GM18907 (cell line): ENCODE results near the gene PPL.

Experiments
- ATAC-seq: cut with Tn5 transposase; IDR thresholded peaks from one replicate; pipeline ENCODE4 v1.9.1; 2021; ENCODE audit warnings: mild to moderate bottlenecking, moderate library complexity; ENCODE audit not compliant: unreplicated experiment

PPL gene

GRCh38 chr16:4836727-4837126 lies 100.2 kb downstream of the PPL start:
- no peak for ATAC-seq

GRCh38 chr16:4833584-4833983 lies 103.4 kb downstream of the PPL start:
- ATAC-seq, result no peak

GRCh38 chr16:4832698-4833343 lies 104.1 kb downstream of the PPL start:
- no peak for ATAC-seq
